CD4-positive, CD25-positive, alpha-beta regulatory T cell (primary cell): ENCODE measurements around the gene KCNE1. TPM values are rescaled to one million over a fixed set of nuclear protein-coding genes. Genes with fewer than 3 reads are reported as not detected.
A peak's percentile ranks its signal among the peaks of the same experiment; 100 is the strongest.

Experiments
- ATAC-seq, 2 donors: fragments of 150-1000 bp; cut with Tn5 transposase; one replicate each; pipeline ENCODE4 v1.10.0; 2021; ENCODE audit warnings: low read depth in 2 of 2, moderate number of reproducible peaks in 2 of 2, moderate library complexity in 1 of 2
- DNase-seq, 3 donors: peaks; one replicate each; pipeline versions ENCODE4 v3.0.0 to v3.0.0-alpha.2; 2012 to 2022; ENCODE audit warnings: mixed read lengths in 1 of 3
- H3K27ac ChIP-seq: one replicate; pipeline ENCODE4 v1.7.0; 2013; ENCODE audit warnings: mild to moderate bottlenecking, low read length; ENCODE audit not compliant: insufficient read depth, poor library complexity, severe bottlenecking
- H3K27me3 ChIP-seq: one replicate; pipeline ENCODE4 v1.7.0; 2013; ENCODE audit warnings: low read length; ENCODE audit not compliant: control insufficient read depth, insufficient read depth
- H3K36me3 ChIP-seq: one replicate; pipeline ENCODE4 v1.7.0; 2013; ENCODE audit warnings: mild to moderate bottlenecking, low read length, moderate library complexity; ENCODE audit not compliant: control insufficient read depth, insufficient read depth
- H3K4me1 ChIP-seq: 2 replicates; pipeline ENCODE4 v1.7.0; 2013; ENCODE audit warnings: mild to moderate bottlenecking, low read length; ENCODE audit not compliant: insufficient read depth, control insufficient read depth, poor library complexity, severe bottlenecking
- H3K4me3 ChIP-seq: one replicate; pipeline ENCODE4 v1.7.0; 2013; ENCODE audit warnings: low read depth, mild to moderate bottlenecking, low read length, moderate library complexity
- H3K9me3 ChIP-seq, 2 experiments: 1 replicate in 1 of 2; 2 replicates in 1 of 2; pipeline ENCODE4 v1.7.0; 2013; ENCODE audit warnings: low read length in 2 of 2, mild to moderate bottlenecking in 1 of 2, moderate library complexity in 1 of 2; ENCODE audit not compliant: control insufficient read depth in 2 of 2
- H3K27ac Mint-ChIP-seq, 3 donors: one replicate each; pipeline ENCODE4 v1.8.0; 2020 to 2022; ENCODE audit warnings: mild to moderate bottlenecking in 3 of 3, mixed read lengths in 3 of 3, moderate library complexity in 2 of 3
- H3K27me3 Mint-ChIP-seq: one replicate; pipeline ENCODE4 v1.8.0; 2022; ENCODE audit warnings: mild to moderate bottlenecking, mixed read lengths
- H3K36me3 Mint-ChIP-seq: one replicate; pipeline ENCODE4 v1.8.0; 2020; ENCODE audit warnings: mixed read lengths
- H3K4me1 Mint-ChIP-seq, 4 donors: one replicate each; pipeline ENCODE4 v1.8.0; 2020 to 2022; ENCODE audit warnings: mixed read lengths in 4 of 4, mild to moderate bottlenecking in 1 of 4
- H3K4me3 Mint-ChIP-seq, 4 donors: one replicate each; pipeline ENCODE4 v1.8.0; 2020 to 2022; ENCODE audit warnings: mild to moderate bottlenecking in 4 of 4, mixed read lengths in 4 of 4, moderate library complexity in 3 of 4
- H3K9me3 Mint-ChIP-seq, 7 donors: one replicate each; pipeline ENCODE4 v1.8.0; 2020 to 2022; ENCODE audit warnings: mixed read lengths in 7 of 7, mild to moderate bottlenecking in 3 of 7, moderate library complexity in 2 of 7
- polyA plus RNA-seq, 4 donors: library from polyadenylated mRNA; unstranded; fragments of 300-500 nt; fragmentation: Illumina TruSeq; gene quantifications; one replicate each; pipeline ENCODE4 v1.2.3, GENCODE V29; 2021
- total RNA-seq: library from RNA; stranded (reverse); gene quantifications from one replicate; pipeline ENCODE4 v1.2.3, GENCODE V29; 2022

The KCNE1 gene
- total and polyA plus RNA-seq, 5 donors from 2014 or later, result 0.49 TPM; not detected in 4

GRCh38 chr21:34544032-34544496, 32.1 kb upstream of the KCNE1 start:
- peaks cover 8% of the 10 kb centered on the region for H3K36me3 Mint-ChIP-seq
- Histone ChIP-seq H3K27ac (no peak overlapping the region), H3K4me3 (no peak overlapping the region), H3K9me3 (no peaks in the 10 kb centered on the region), H3K4me1 (no peaks in the 10 kb centered on the region), H3K36me3 (no peaks in the 10 kb centered on the region), H3K27me3 (no peaks in the 10 kb centered on the region)
- no peak overlapping the region for H3K4me3 Mint-ChIP-seq
- H3K9me3 Mint-ChIP-seq, result peaks cover 0 to 3% (median 0%) of the 10 kb centered on the region in 7 donors
- no peak overlapping the region for H3K27ac Mint-ChIP-seq
- DNase-seq (peak in 2 of 3 donors; percentile 31 to 65), ATAC-seq (no peak)
- no peaks in the 10 kb centered on the region for H3K4me1 Mint-ChIP-seq
- H3K27me3 Mint-ChIP-seq, result no peaks in the 10 kb centered on the region

- Histone ChIP-seq H3K4me1 (no peaks in the 10 kb centered on the region), H3K4me3 (no peak overlapping the region), H3K36me3 (no peaks in the 10 kb centered on the region), H3K9me3 (no peaks in the 10 kb centered on the region), H3K27me3 (no peaks in the 10 kb centered on the region), H3K27ac (no peak overlapping the region)
- H3K27me3 Mint-ChIP-seq, result no peaks in the 10 kb centered on the region
- no peak overlapping the region for H3K27ac Mint-ChIP-seq
- peaks cover 8% of the 10 kb centered on the region for H3K36me3 Mint-ChIP-seq
- peaks cover 0 to 3% (median 0%) of the 10 kb centered on the region in 7 donors for H3K9me3 Mint-ChIP-seq
- DNase-seq (no peak), ATAC-seq (no peak)
- H3K4me3 Mint-ChIP-seq, result no peak overlapping the region
- H3K4me1 Mint-ChIP-seq, result no peaks in the 10 kb centered on the region
Observed at GRCh38 chr21:34543017-34543416, 31.0 kb upstream of the KCNE1 start.

- H3K4me1 ChIP-seq, result no peaks in the 10 kb centered on the region
- no peaks in the 10 kb centered on the region for H3K27me3 Mint-ChIP-seq
- no peaks in the 10 kb centered on the region for H3K36me3 ChIP-seq
- no peak overlapping the region for H3K27ac ChIP-seq
- no peak for ATAC-seq
- no peaks in the 10 kb centered on the region for H3K27me3 ChIP-seq
- H3K4me3 ChIP-seq, result no peak overlapping the region
- no peak overlapping the region for H3K27ac Mint-ChIP-seq
- DNase-seq, result no peak
- no peak overlapping the region for H3K4me3 Mint-ChIP-seq
- H3K4me1 Mint-ChIP-seq, result peaks cover 0 to 5% (median 4%) of the 10 kb centered on the region in 4 donors
- H3K9me3 Mint-ChIP-seq, result peaks cover 0 to 3% (median 0%) of the 10 kb centered on the region in 7 donors
- no peaks in the 10 kb centered on the region for H3K9me3 ChIP-seq
- H3K36me3 Mint-ChIP-seq, result peaks cover 8% of the 10 kb centered on the region
Observed at GRCh38 chr21:34540206-34540605, 28.2 kb upstream of the KCNE1 start.

GRCh38 chr21:34537838-34538237, 25.8 kb upstream of the KCNE1 start:
- ATAC-seq, result no peak
- no peaks in the 10 kb centered on the region for H3K9me3 ChIP-seq
- Mint-ChIP-seq H3K4me1 (peaks cover 0 to 5% (median 4%) of the 10 kb centered on the region in 4 donors), H3K4me3 (no peak overlapping the region), H3K9me3 (no peaks in the 10 kb centered on the region), H3K27ac (peak overlapping the region in 1 of 3 donors; percentile 29), H3K27me3 (no peaks in the 10 kb centered on the region), H3K36me3 (peaks cover 5% of the 10 kb centered on the region)
- H3K27me3 ChIP-seq, result no peaks in the 10 kb centered on the region
- H3K4me1 ChIP-seq, result no peaks in the 10 kb centered on the region
- no peak for DNase-seq
- H3K27ac ChIP-seq, result no peak overlapping the region
- no peak overlapping the region for H3K4me3 ChIP-seq
- no peaks in the 10 kb centered on the region for H3K36me3 ChIP-seq

GRCh38 chr21:34536820-34537219, 24.8 kb upstream of the KCNE1 start:
- Histone ChIP-seq H3K4me3 (no peak overlapping the region), H3K27me3 (no peaks in the 10 kb centered on the region), H3K9me3 (no peaks in the 10 kb centered on the region), H3K36me3 (no peaks in the 10 kb centered on the region), H3K27ac (no peak overlapping the region), H3K4me1 (no peaks in the 10 kb centered on the region)
- no peaks in the 10 kb centered on the region for H3K36me3 Mint-ChIP-seq
- H3K27ac Mint-ChIP-seq, result no peak overlapping the region
- no peaks in the 10 kb centered on the region for H3K9me3 Mint-ChIP-seq
- H3K4me1 Mint-ChIP-seq, result peaks cover 0 to 5% (median 4%) of the 10 kb centered on the region in 4 donors
- H3K27me3 Mint-ChIP-seq, result no peaks in the 10 kb centered on the region
- ATAC-seq (no peak), DNase-seq (no peak)
- no peak overlapping the region for H3K4me3 Mint-ChIP-seq

GRCh38 chr21:34536311-34536710, 24.3 kb upstream of the KCNE1 start:
- Histone ChIP-seq H3K27me3 (no peaks in the 10 kb centered on the region), H3K4me1 (no peaks in the 10 kb centered on the region), H3K9me3 (no peaks in the 10 kb centered on the region), H3K36me3 (no peaks in the 10 kb centered on the region), H3K4me3 (no peak overlapping the region), H3K27ac (no peak overlapping the region)
- no peak overlapping the region for H3K27ac Mint-ChIP-seq
- H3K27me3 Mint-ChIP-seq, result no peaks in the 10 kb centered on the region
- ATAC-seq (no peak), DNase-seq (no peak)
- no peak overlapping the region for H3K4me3 Mint-ChIP-seq
- H3K9me3 Mint-ChIP-seq, result peaks cover 0 to 2% (median 0%) of the 10 kb centered on the region in 7 donors
- peaks cover 0 to 5% (median 4%) of the 10 kb centered on the region in 4 donors for H3K4me1 Mint-ChIP-seq
- H3K36me3 Mint-ChIP-seq, result no peaks in the 10 kb centered on the region

GRCh38 chr21:34535886-34536285, 23.9 kb upstream of the KCNE1 start:
- Histone ChIP-seq H3K4me3 (no peak overlapping the region), H3K36me3 (no peaks in the 10 kb centered on the region), H3K27ac (no peak overlapping the region), H3K27me3 (no peaks in the 10 kb centered on the region), H3K9me3 (no peaks in the 10 kb centered on the region), H3K4me1 (no peaks in the 10 kb centered on the region)
- H3K9me3 Mint-ChIP-seq, result peaks cover 0 to 2% (median 0%) of the 10 kb centered on the region in 7 donors
- DNase-seq (no peak), ATAC-seq (no peak)
- H3K4me3 Mint-ChIP-seq, result no peak overlapping the region
- H3K36me3 Mint-ChIP-seq, result no peaks in the 10 kb centered on the region
- no peaks in the 10 kb centered on the region for H3K27me3 Mint-ChIP-seq
- H3K4me1 Mint-ChIP-seq, result peaks cover 0 to 5% (median 4%) of the 10 kb centered on the region in 4 donors
- H3K27ac Mint-ChIP-seq, result no peak overlapping the region

- no peaks in the 10 kb centered on the region for H3K27me3 Mint-ChIP-seq
- H3K27ac Mint-ChIP-seq, result no peak overlapping the region
- Histone ChIP-seq H3K4me1 (no peaks in the 10 kb centered on the region), H3K27me3 (no peaks in the 10 kb centered on the region), H3K27ac (no peak overlapping the region), H3K36me3 (no peaks in the 10 kb centered on the region), H3K4me3 (no peak overlapping the region), H3K9me3 (no peaks in the 10 kb centered on the region)
- H3K4me1 Mint-ChIP-seq, result peaks cover 0 to 12% (median 4%) of the 10 kb centered on the region in 4 donors
- H3K36me3 Mint-ChIP-seq, result no peaks in the 10 kb centered on the region
- ATAC-seq (no peak), DNase-seq (no peak)
- peaks cover 0 to 2% (median 0%) of the 10 kb centered on the region in 7 donors for H3K9me3 Mint-ChIP-seq
- H3K4me3 Mint-ChIP-seq, result no peak overlapping the region
Observed at GRCh38 chr21:34534522-34534921, 22.5 kb upstream of the KCNE1 start.
